ENCODE results near the gene IER3. TPM values are rescaled to one million over a fixed set of nuclear protein-coding genes. Genes with fewer than 3 reads are reported as not detected.

The IER3 gene
- total and polyA plus RNA-seq, 2 of the 13 experiments (the other 11 are each of a cell fraction or from before 2014, with no cell fraction given) = 51.1 to 131 TPM

- 0 out of 2 replicates have a peak, but pooled peaks have one; percentile 18 for TF ChIP-seq AFF4 (CRISPR knock-in tag; IDR thresholded peaks at IDR 0.05)
- TF ChIP-seq FOXM1 (CRISPR knock-in tag; IDR thresholded peaks at IDR 0.05) = 0 out of 2 replicates have a peak, but pooled peaks have one; percentile 2
- TF ChIP-seq, protein P1, sequence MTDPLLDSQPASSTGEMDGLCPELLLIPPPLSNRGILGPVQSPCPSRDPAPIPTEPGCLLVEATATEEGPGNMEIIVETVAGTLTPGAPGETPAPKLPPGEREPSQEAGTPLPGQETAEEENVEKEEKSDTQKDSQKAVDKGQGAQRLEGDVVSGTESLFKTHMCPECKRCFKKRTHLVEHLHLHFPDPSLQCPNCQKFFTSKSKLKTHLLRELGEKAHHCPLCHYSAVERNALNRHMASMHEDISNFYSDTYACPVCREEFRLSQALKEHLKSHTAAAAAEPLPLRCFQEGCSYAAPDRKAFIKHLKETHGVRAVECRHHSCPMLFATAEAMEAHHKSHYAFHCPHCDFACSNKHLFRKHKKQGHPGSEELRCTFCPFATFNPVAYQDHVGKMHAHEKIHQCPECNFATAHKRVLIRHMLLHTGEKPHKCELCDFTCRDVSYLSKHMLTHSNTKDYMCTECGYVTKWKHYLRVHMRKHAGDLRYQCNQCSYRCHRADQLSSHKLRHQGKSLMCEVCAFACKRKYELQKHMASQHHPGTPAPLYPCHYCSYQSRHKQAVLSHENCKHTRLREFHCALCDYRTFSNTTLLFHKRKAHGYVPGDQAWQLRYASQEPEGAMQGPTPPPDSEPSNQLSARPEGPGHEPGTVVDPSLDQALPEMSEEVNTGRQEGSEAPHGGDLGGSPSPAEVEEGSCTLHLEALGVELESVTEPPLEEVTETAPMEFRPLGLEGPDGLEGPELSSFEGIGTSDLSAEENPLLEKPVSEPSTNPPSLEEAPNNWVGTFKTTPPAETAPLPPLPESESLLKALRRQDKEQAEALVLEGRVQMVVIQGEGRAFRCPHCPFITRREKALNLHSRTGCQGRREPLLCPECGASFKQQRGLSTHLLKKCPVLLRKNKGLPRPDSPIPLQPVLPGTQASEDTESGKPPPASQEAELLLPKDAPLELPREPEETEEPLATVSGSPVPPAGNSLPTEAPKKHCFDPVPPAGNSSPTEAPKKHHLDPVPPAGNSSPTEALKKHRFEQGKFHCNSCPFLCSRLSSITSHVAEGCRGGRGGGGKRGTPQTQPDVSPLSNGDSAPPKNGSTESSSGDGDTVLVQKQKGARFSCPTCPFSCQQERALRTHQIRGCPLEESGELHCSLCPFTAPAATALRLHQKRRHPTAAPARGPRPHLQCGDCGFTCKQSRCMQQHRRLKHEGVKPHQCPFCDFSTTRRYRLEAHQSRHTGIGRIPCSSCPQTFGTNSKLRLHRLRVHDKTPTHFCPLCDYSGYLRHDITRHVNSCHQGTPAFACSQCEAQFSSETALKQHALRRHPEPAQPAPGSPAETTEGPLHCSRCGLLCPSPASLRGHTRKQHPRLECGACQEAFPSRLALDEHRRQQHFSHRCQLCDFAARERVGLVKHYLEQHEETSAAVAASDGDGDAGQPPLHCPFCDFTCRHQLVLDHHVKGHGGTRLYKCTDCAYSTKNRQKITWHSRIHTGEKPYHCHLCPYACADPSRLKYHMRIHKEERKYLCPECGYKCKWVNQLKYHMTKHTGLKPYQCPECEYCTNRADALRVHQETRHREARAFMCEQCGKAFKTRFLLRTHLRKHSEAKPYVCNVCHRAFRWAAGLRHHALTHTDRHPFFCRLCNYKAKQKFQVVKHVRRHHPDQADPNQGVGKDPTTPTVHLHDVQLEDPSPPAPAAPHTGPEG (CRISPR knock-in tag; IDR thresholded peaks at IDR 0.05) = peak; percentile 4; the same call in 1 of the 2 replicates
- peak; percentile 57; the same call in 1 of the 2 replicates for TF ChIP-seq ZNF790 (CRISPR knock-in tag; IDR thresholded peaks at IDR 0.05; ENCODE audit: borderline replicate concordance)
- TF ChIP-seq NR2F1 (CRISPR knock-in tag; IDR thresholded peaks at IDR 0.05) = 0 out of 4 replicates have a peak, but pooled peaks of 1 of the 2 experiments have one; percentile 8
- TF ChIP-seq SSRP1 (CRISPR knock-in tag; IDR thresholded peaks at IDR 0.05) = 0 out of 2 replicates have a peak, but pooled peaks have one; percentile 9
- TF ChIP-seq, protein P2, sequence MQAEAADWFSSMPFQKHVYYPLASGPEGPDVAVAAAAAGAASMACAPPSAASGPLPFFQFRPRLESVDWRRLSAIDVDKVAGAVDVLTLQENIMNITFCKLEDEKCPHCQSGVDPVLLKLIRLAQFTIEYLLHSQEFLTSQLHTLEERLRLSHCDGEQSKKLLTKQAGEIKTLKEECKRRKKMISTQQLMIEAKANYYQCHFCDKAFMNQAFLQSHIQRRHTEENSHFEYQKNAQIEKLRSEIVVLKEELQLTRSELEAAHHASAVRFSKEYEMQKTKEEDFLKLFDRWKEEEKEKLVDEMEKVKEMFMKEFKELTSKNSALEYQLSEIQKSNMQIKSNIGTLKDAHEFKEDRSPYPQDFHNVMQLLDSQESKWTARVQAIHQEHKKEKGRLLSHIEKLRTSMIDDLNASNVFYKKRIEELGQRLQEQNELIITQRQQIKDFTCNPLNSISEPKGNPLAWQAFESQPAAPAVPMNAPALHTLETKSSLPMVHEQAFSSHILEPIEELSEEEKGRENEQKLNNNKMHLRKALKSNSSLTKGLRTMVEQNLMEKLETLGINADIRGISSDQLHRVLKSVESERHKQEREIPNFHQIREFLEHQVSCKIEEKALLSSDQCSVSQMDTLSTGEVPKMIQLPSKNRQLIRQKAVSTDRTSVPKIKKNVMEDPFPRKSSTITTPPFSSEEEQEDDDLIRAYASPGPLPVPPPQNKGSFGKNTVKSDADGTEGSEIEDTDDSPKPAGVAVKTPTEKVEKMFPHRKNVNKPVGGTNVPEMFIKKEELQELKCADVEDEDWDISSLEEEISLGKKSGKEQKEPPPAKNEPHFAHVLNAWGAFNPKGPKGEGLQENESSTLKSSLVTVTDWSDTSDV (CRISPR knock-in tag; IDR thresholded peaks at IDR 0.05) = 0 out of 2 replicates have a peak, but pooled peaks have one; percentile 30
- TF ChIP-seq ZBTB38 (CRISPR knock-in tag; IDR thresholded peaks at IDR 0.05) = peak; percentile 98
- 0 out of 2 replicates have a peak, but pooled peaks have one; percentile 7 for TF ChIP-seq ZNF136 (CRISPR knock-in tag; IDR thresholded peaks at IDR 0.05; ENCODE audit: low read depth)
These were observed 26.3 kb downstream of the IER3 start (continued) for GRCh38 chr6:30717845-30718720.
